ENCODE results near the gene CDK6.

Gene CDK6

GRCh38 chr7:92824901-92825480, 11.4 kb downstream of the CDK6 start:
- no peak for DNase-seq

GRCh38 chr7:92824450-92824849, 11.9 kb downstream of the CDK6 start:
- DNase-seq, result no peak

- no peak for DNase-seq
These were observed 13.3 kb downstream of the CDK6 start for GRCh38 chr7:92823042-92823441.

- no peak for DNase-seq
These were observed 16.2 kb downstream of the CDK6 start for GRCh38 chr7:92820191-92820590.

- DNase-seq, result no peak
These were observed 19.0 kb downstream of the CDK6 start for GRCh38 chr7:92817398-92817797.

- DNase-seq, result no peak
These were observed 21.0 kb downstream of the CDK6 start for GRCh38 chr7:92815412-92815811.

GRCh38 chr7:92813390-92814024, 22.9 kb downstream of the CDK6 start:
- DNase-seq, result no peak

GRCh38 chr7:92811158-92811557, 25.2 kb downstream of the CDK6 start:
- DNase-seq, result no peak

- no peak for DNase-seq
These were observed 26.4 kb downstream of the CDK6 start for GRCh38 chr7:92809760-92810573.

- DNase-seq, result no peak
These were observed 27.0 kb downstream of the CDK6 start for GRCh38 chr7:92809397-92809759.

- no peak for DNase-seq
These were observed 27.7 kb downstream of the CDK6 start for GRCh38 chr7:92808635-92809034.

GRCh38 chr7:92808006-92808405, 28.4 kb downstream of the CDK6 start:
- DNase-seq, result no peak

- no peak for DNase-seq
These were observed 29.9 kb downstream of the CDK6 start for GRCh38 chr7:92806496-92806895.

GRCh38 chr7:92802406-92802805, 34.0 kb downstream of the CDK6 start:
- no peak for DNase-seq

GRCh38 chr7:92799446-92800211, 36.7 kb downstream of the CDK6 start:
- DNase-seq, result no peak

- DNase-seq, result no peak
These were observed 37.7 kb downstream of the CDK6 start for GRCh38 chr7:92798517-92799249.

GRCh38 chr7:92797693-92798092, 38.7 kb downstream of the CDK6 start:
- DNase-seq, result no peak

- DNase-seq, result no peak
These were observed 39.1 kb downstream of the CDK6 start for GRCh38 chr7:92797284-92797683.

GRCh38 chr7:92794831-92795230, 41.5 kb downstream of the CDK6 start:
- no peak for DNase-seq

- DNase-seq, result no peak
These were observed 42.0 kb downstream of the CDK6 start for GRCh38 chr7:92794391-92794790.

- DNase-seq, result no peak
These were observed 42.6 kb downstream of the CDK6 start for GRCh38 chr7:92793656-92794205.

GRCh38 chr7:92790992-92791391, 45.4 kb downstream of the CDK6 start:
- no peak for DNase-seq

Measured in activated gamma-delta T cell (primary cell).